Uterus (tissue), 4 donors: ENCODE data around the gene CTDSP1. TPM values are rescaled to one million over a fixed set of nuclear protein-coding genes. Genes with fewer than 3 reads are reported as not detected.

ENCODE experiments used
- DNase-seq, 2 donors: peaks; one replicate each; pipeline ENCODE4 v3.0.0-alpha.2; 2019 to 2020
- H3K27ac ChIP-seq, 2 donors: fragments of 200-600 bp; sonication (generic); 1 replicate in 1 of 2; 2 replicates in 1 of 2; pipeline ENCODE4 v1.5.1; 2016 to 2018
- H3K27me3 ChIP-seq, 2 donors: fragments of 200-600 bp; sonication (generic); one replicate each; pipeline ENCODE4 v1.5.1; 2018 to 2019; ENCODE audit warnings: control low read depth in 1 of 2
- H3K36me3 ChIP-seq, 2 donors: fragments of 200-600 bp; sonication (generic); one replicate each; pipeline ENCODE4 v1.5.1; 2019; ENCODE audit warnings: control low read depth in 1 of 2
- H3K4me1 ChIP-seq, 2 donors: fragments of 200-600 bp; sonication (generic); one replicate each; pipeline ENCODE4 v1.5.1; 2018 to 2019; ENCODE audit warnings: control low read depth in 1 of 2
- H3K4me3 ChIP-seq, 2 donors: fragments of 200-600 bp; sonication (generic); 1 replicate in 1 of 2; 2 replicates in 1 of 2; pipeline ENCODE4 v1.5.1; 2018 to 2019; ENCODE audit warnings: mild to moderate bottlenecking in 1 of 2
- H3K9me3 ChIP-seq, 2 donors: fragments of 200-600 bp; sonication (generic); one replicate each; pipeline ENCODE4 v1.5.1; 2019; ENCODE audit warnings: control low read depth in 1 of 2
- CTCF ChIP-seq, 4 experiments: fragments of 200-600 bp in 2 of 4; fragments of 450-650 bp in 2 of 4; sonication (generic) in 2 of 4; IDR thresholded peaks; one replicate each; pipeline ENCODE4 v1.5.1; 2016 to 2019; ENCODE audit warnings: antibody characterized with exemption in 4 of 4, mild to moderate bottlenecking in 2 of 4, moderate library complexity in 1 of 4
- POLR2A ChIP-seq, 2 donors: fragments of 450-650 bp; IDR thresholded peaks; one replicate each; pipeline ENCODE4 v1.6.1; 2016; ENCODE audit warnings: antibody characterized with exemption in 2 of 2, mild to moderate bottlenecking in 1 of 2, moderate library complexity in 1 of 2
- intact Hi-C: fragments of 100-400 bp; cut with DNase I; formaldehyde crosslinking; loops from one replicate; pipeline ENCODE4 v1.15.1; 2023; ENCODE audit warnings: low total_unique reads
- total RNA-seq, 4 donors: library from RNA; depleted of rRNA in 3 of 4; stranded (reverse); fragments of >200 nt in 3 of 4; gene quantifications; one replicate each; pipeline versions ENCODE4 v1.1.0 to v1.2.4, GENCODE V29; 2014 to 2023
- donor health status: DM: yes; HTN: yes; CAD: no.

CTDSP1 gene
- total RNA-seq, 4 donors from 2014 or later: 48.8 to 198 (median 76.8) TPM

GRCh38 chr2:218392891-218393462 is 6.7 kb upstream of the CTDSP1 start:
- H3K36me3 ChIP-seq: no peaks in the 10 kb centered on the region
- H3K4me3 ChIP-seq: no peak overlapping the region
- H3K4me1 ChIP-seq: peaks cover 0 to 3% of the 10 kb centered on the region in 2 donors
- no peaks in the 10 kb centered on the region for H3K27me3 ChIP-seq
- intact Hi-C loops: loop anchor here (10.0 kb wide), 1 partner anchor 98 kb away; the partner anchor contains the start of gene TMBIM1
- no peak for TF ChIP-seq POLR2A (IDR thresholded peaks at IDR 0.05)
- TF ChIP-seq CTCF (IDR thresholded peaks at IDR 0.05): no peak
- no peak for DNase-seq
- no peaks in the 10 kb centered on the region for H3K9me3 ChIP-seq
- no peak overlapping the region for H3K27ac ChIP-seq

GRCh38 chr2:218393750-218394290 is 5.8 kb upstream of the CTDSP1 start:
- peaks cover 0 to 3% of the 10 kb centered on the region in 2 donors for H3K4me1 ChIP-seq
- H3K27me3 ChIP-seq: no peaks in the 10 kb centered on the region
- no peak for DNase-seq
- no peak overlapping the region for H3K27ac ChIP-seq
- no peaks in the 10 kb centered on the region for H3K36me3 ChIP-seq
- H3K4me3 ChIP-seq: no peak overlapping the region
- intact Hi-C loops: loop anchor here (10.0 kb wide), 1 partner anchor 99 kb away; the partner anchor contains the start of gene TMBIM1
- H3K9me3 ChIP-seq: no peaks in the 10 kb centered on the region
- no peak for TF ChIP-seq CTCF (IDR thresholded peaks at IDR 0.05)
- no peak for TF ChIP-seq POLR2A (IDR thresholded peaks at IDR 0.05)

DNA sequence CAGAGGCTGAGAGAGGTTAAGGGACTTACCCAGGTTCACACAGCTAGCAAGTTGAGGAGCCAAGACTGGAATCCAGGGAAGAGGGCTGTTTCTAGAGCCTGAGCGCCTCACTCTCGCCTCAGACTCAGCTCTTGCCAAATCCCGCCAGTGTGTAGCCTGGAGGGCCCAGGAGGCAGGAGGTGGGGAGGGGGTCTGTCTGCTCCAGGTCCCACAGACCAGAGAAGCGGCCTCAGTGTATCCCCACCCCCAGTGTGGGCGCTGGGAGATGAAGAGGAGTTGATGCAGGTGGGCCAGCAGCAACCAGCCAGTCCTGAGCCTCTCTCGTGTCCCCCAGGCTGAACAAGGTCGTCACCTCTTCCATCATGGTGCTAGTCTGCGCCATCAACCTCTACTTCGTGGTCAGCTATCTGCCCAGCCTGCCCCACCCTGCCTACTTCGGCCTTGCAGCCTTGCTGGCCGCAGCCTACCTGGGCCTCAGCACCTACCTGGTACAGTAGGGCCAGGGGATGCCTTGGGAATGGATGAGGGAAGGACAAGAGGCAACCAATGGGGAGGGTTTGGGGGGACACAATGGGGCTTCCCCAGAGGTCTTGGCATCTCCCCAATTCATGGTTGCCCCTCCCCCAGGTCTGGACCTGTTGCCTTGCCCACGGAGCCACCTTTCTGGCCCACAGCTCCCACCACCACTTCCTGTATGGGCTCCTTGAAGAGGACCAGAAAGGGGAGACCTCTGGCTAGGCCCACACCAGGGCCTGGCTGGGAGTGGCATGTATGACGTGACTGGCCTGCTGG is 5.2 kb upstream of the CTDSP1 start:
- no peaks in the 10 kb centered on the region for H3K36me3 ChIP-seq
- intact Hi-C loops: loop anchor here (10.0 kb wide), 1 partner anchor 100 kb away; the partner anchor contains the start of gene TMBIM1
- H3K4me3 ChIP-seq: no peak overlapping the region
- no peak overlapping the region for H3K27ac ChIP-seq
- peaks cover 0 to 3% of the 10 kb centered on the region in 2 donors for H3K4me1 ChIP-seq
- H3K27me3 ChIP-seq: no peaks in the 10 kb centered on the region
- H3K9me3 ChIP-seq: no peaks in the 10 kb centered on the region
- TF ChIP-seq POLR2A (IDR thresholded peaks at IDR 0.05) (no peak), CTCF (IDR thresholded peaks at IDR 0.05) (no peak)
- peak; percentile 29 to 55 for DNase-seq

- Histone ChIP-seq H3K4me1 (peaks cover 0 to 3% of the 10 kb centered on the region in 2 donors), H3K27me3 (no peaks in the 10 kb centered on the region), H3K9me3 (no peaks in the 10 kb centered on the region), H3K4me3 (no peak overlapping the region), H3K36me3 (no peaks in the 10 kb centered on the region), H3K27ac (no peak overlapping the region)
- intact Hi-C loops: loop anchor here (10.0 kb wide), 1 partner anchor 100 kb away; the partner anchor contains the start of gene TMBIM1
- TF ChIP-seq CTCF (IDR thresholded peaks at IDR 0.05): no peak
- no peak for TF ChIP-seq POLR2A (IDR thresholded peaks at IDR 0.05)
- DNase-seq: no peak
Measured at GRCh38 chr2:218395090-218395444, 4.6 kb upstream of the CTDSP1 start.

DNA sequence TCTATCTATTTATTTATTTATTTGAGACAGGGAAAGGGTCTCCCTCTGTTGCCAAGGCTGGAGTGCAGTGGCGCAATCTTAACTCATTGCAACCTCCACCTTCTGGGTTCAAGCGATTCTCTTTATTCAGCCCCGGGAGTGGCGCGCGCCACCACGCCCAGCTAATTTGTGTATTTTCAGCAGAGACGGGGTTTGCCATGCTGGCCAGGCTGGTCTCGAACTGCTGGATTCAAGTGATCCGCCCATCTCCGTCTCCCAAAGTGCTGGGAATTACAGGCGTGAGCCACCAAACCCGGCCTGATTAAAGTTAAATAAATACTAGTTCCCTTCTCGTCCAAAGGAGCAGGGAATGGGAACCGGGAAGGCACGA is 4.2 kb upstream of the CTDSP1 start:
- H3K36me3 ChIP-seq: no peaks in the 10 kb centered on the region
- intact Hi-C loops: loop anchor here (10.0 kb wide), 1 partner anchor 101 kb away; the partner anchor contains the start of gene TMBIM1
- no peaks in the 10 kb centered on the region for H3K9me3 ChIP-seq
- H3K27me3 ChIP-seq: no peaks in the 10 kb centered on the region
- peaks cover 0 to 3% of the 10 kb centered on the region in 2 donors for H3K4me1 ChIP-seq
- peak overlapping the region; percentile 99 for H3K27ac ChIP-seq
- TF ChIP-seq CTCF (IDR thresholded peaks at IDR 0.05): no peak
- no peak for TF ChIP-seq POLR2A (IDR thresholded peaks at IDR 0.05)
- peak in 1 of 2 donors; percentile 54 for DNase-seq
- peak overlapping the region; percentile 95 for H3K4me3 ChIP-seq
